ENCODE data around the gene GHDC. TPM values are rescaled to one million over a fixed set of nuclear protein-coding genes. Genes with fewer than 3 reads are reported as not detected.

Gene GHDC
- total and polyA plus RNA-seq, 2 of the 13 experiments (the other 11 are each of a cell fraction or from before 2014, with no cell fraction given) = 15.4 to 22.5 TPM

- TF ChIP-seq TFDP1 (CRISPR knock-in tag; IDR thresholded peaks at IDR 0.05; ENCODE audit: borderline replicate concordance) (no peak), STAG1 (CRISPR knock-in tag; IDR thresholded peaks at IDR 0.05) (no peak), ZNF350 (CRISPR knock-in tag; IDR thresholded peaks at IDR 0.05; ENCODE audit: borderline replicate concordance, low read depth) (no peak), FOXO1 (CRISPR knock-in tag; IDR thresholded peaks at IDR 0.05) (no peak), NFRKB (IDR thresholded peaks at IDR 0.05) (no peak), HHEX (CRISPR knock-in tag; IDR thresholded peaks at IDR 0.05) (no peak), ZNF407 (CRISPR knock-in tag; IDR thresholded peaks at IDR 0.05; ENCODE audit: not compliant biosample characterization) (no peak), ONECUT2 (CRISPR knock-in tag; IDR thresholded peaks at IDR 0.05) (no peak)
Observed at GRCh38 chr17:42188749-42189650, 5.3 kb downstream of the GHDC start (continued).
